RPMI8226 (cell line): ENCODE data around the gene C2CD2.

Experiments used
- DNase-seq: peaks from one replicate; pipeline ENCODE4 v3.0.0-alpha.2; 2015

C2CD2 gene

GRCh38 chr21:41881051-41881450 lies 72.8 kb downstream of the C2CD2 start:
- no peak for DNase-seq

- DNase-seq = no peak
Measured at GRCh38 chr21:41880153-41880552, 73.7 kb downstream of the C2CD2 start.

GRCh38 chr21:41879190-41879998 lies 74.4 kb downstream of the C2CD2 start, which contains the start of gene PRDM15:
PRDM15 (minus strand) TSS chr21:41879344; CDS start chr21:41860363, 18,981 bp downstream.
- DNase-seq = peak; percentile 87

- DNase-seq = peak; percentile 91
Measured at GRCh38 chr21:41878831-41879189, 75.0 kb downstream of the C2CD2 start.

- peak; percentile 67 for DNase-seq
Measured at GRCh38 chr21:41877901-41878830, 75.7 kb downstream of the C2CD2 start.

GRCh38 chr21:41876928-41877652 lies 76.7 kb downstream of the C2CD2 start:
- no peak for DNase-seq

- DNase-seq = no peak
Measured at GRCh38 chr21:41876396-41876795, 77.4 kb downstream of the C2CD2 start.

GRCh38 chr21:41875086-41875485 lies 78.7 kb downstream of the C2CD2 start:
- no peak for DNase-seq

GRCh38 chr21:41874611-41875010 lies 79.2 kb downstream of the C2CD2 start:
- DNase-seq = no peak

GRCh38 chr21:41873426-41873825 lies 80.4 kb downstream of the C2CD2 start:
- DNase-seq = no peak

GRCh38 chr21:41873005-41873404 lies 80.8 kb downstream of the C2CD2 start:
- DNase-seq = no peak

- no peak for DNase-seq
Measured at GRCh38 chr21:41871293-41872030, 82.4 kb downstream of the C2CD2 start.

- DNase-seq = no peak
Measured at GRCh38 chr21:41869771-41870170, 84.0 kb downstream of the C2CD2 start.

- peak; percentile 44 for DNase-seq
Measured at GRCh38 chr21:41868062-41868710, 85.6 kb downstream of the C2CD2 start.

- DNase-seq = no peak
Measured at GRCh38 chr21:41867313-41867712, 86.5 kb downstream of the C2CD2 start.

GRCh38 chr21:41866274-41866809 lies 87.5 kb downstream of the C2CD2 start:
- no peak for DNase-seq

- no peak for DNase-seq
Measured at GRCh38 chr21:41865002-41865777, 88.6 kb downstream of the C2CD2 start.

- DNase-seq = no peak
Measured at GRCh38 chr21:41864311-41865001, 89.4 kb downstream of the C2CD2 start.

GRCh38 chr21:41863439-41863740 lies 90.4 kb downstream of the C2CD2 start:
- DNase-seq = no peak

- no peak for DNase-seq
Measured at GRCh38 chr21:41861987-41862386, 91.8 kb downstream of the C2CD2 start.
